Hindlimb muscle (tissue), 1 donor: Measurements from ENCODE around the gene ADAM33. TPM values are rescaled to one million over a fixed set of nuclear protein-coding genes. Genes with fewer than 3 reads are reported as not detected.
A peak's percentile ranks its signal among the peaks of the same experiment; 100 is the strongest.

Source experiments
- DNase-seq: peaks from one replicate; pipeline ENCODE4 v3.0.0-alpha.2; 2013
- polyA plus RNA-seq: library from polyadenylated mRNA; unstranded; fragments of 120-200 nt; gene quantifications from one replicate; pipeline ENCODE4 v1.2.1, GENCODE V29; 2013; ENCODE audit not compliant: insufficient read length

Gene ADAM33, protein sequence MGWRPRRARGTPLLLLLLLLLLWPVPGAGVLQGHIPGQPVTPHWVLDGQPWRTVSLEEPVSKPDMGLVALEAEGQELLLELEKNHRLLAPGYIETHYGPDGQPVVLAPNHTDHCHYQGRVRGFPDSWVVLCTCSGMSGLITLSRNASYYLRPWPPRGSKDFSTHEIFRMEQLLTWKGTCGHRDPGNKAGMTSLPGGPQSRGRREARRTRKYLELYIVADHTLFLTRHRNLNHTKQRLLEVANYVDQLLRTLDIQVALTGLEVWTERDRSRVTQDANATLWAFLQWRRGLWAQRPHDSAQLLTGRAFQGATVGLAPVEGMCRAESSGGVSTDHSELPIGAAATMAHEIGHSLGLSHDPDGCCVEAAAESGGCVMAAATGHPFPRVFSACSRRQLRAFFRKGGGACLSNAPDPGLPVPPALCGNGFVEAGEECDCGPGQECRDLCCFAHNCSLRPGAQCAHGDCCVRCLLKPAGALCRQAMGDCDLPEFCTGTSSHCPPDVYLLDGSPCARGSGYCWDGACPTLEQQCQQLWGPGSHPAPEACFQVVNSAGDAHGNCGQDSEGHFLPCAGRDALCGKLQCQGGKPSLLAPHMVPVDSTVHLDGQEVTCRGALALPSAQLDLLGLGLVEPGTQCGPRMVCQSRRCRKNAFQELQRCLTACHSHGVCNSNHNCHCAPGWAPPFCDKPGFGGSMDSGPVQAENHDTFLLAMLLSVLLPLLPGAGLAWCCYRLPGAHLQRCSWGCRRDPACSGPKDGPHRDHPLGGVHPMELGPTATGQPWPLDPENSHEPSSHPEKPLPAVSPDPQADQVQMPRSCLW
- polyA plus RNA-seq = 61.5 TPM

DNA sequence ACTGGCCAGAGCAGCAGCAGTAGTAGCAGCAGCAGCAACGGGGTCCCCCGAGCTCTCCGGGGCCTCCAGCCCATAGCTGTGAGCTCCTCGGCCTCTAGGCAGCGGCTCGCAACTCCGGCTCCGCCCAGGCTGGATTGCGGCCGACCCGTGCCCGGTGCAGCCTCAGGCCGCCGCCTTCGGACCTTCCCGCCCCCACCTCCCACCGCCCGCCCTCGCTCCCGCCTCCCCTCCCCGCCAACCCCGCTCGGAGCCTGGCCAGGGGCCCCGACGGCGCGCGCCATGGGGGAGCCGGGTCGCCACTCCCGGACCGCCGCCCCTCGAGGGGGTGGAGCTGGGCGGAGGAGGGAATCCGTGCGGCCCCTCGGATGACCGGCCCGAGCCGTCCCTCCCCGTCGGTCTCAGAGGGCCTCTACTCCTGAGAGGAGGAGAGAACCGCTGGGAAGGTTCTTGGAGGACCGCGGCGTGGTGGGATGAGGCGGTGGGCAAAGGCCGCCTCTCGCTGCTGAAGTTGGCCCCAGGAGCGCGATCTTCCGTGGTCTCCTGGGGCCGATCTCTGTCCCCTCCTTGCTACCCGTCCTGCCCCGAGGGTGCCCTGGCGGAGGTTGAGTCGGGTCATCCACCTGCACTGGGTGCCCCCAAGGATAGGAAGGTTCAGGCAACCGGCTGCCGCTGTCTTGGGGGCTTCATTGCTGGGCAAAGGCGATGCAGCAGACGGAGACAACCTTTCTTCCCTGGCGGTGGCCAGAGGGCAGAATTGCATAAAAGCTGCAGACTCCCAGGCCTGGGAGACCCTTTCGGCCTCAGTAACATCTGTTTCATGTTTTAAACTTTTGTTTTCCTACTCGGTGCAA is at the start of gene ADAM33:
Gene ADAM33 (minus strand): TSS at position 80 of the 851 bp plus-strand sequence. CDS start 6 bp downstream, at position 74.
- DNase-seq = no peak

DNA sequence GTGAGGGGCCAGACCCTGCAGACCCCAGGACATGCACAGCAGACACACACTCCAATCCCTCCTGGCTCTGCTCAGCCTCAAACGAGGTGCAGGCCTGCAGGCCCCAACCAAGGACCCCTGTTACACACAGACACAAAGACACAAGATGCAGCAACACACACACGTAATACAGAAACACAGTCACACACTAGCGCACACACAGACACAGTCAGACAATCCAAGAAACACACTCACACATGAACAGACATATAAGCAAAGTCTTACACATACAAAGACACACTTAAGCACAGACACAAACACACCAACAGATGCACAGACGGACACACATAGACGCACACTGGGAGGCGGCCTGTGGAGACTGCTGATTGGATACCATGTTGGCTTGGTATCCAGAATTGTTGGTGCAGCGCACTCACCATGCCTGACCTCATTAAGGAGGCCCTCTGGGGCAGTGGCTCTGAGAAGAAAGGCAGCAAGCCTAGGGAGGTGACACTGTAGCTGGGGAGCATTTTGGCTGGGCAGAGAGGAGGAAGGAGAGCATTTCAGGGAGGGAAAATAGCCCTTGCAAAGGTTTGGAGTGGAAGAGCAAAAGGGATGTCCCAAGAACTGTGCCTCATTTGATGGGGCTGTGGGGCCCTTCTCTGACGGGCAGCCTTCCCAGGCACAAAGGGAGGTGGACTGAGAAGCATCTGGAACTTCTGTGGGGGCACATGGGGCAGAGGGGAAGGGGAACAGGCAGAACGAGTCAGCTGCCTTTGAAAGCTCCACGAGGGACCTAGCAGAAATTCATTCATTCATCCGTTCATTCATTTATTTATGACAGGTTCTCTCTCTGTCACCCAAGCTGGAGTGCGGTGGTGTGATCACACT is 49.2 kb upstream of the ADAM33 start:
- no peak for DNase-seq

GRCh38 chr20:3729811-3730540 is 48.2 kb upstream of the ADAM33 start:
- DNase-seq = no peak

GRCh38 chr20:3729378-3729777 is 47.6 kb upstream of the ADAM33 start:
- DNase-seq = no peak

GRCh38 chr20:3728876-3729275 is 47.1 kb upstream of the ADAM33 start:
- DNase-seq = no peak

DNA sequence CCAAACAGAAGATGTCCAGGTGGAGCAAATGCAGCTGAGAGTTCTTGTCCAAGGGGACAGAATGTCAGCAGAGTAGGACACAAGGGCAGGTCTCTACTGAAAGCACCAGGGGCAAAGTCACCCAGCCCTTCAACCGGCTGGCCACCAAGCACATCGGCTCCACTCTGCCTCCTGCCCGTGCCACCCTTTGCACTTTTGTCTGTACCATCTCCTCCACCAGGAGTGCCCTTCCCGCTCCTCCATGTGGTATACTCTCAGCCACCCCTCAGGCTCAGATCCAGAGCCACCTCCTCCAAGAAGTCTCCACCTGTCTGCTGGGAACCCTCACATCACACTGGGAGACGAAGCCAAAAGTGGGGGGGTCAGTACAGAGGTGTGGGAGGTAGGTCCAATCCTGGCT is 46.5 kb upstream of the ADAM33 start:
- DNase-seq = no peak

GRCh38 chr20:3727401-3728021 is 45.7 kb upstream of the ADAM33 start:
- peak; percentile 32 for DNase-seq

DNA sequence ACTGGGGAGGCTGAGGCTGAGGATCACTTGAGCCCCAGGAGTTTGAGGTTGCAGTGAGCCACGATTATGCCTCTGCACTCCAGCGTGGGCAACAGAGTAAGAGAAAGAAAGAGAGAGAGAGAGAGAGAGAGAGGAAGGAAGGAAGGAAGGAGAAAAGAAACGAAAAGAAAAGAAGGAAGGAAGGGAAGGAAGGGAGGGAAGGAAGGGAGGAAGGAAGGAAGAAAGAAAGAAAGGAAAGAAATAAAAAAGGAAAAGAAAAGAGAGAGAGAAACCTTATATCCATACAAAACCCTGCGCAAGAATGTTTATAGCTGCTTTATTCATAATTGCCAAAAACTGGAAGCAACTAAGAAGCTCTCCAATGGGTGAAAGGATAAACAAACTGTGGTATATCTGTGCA is 42.5 kb upstream of the ADAM33 start:
- no peak for DNase-seq

- DNase-seq = no peak
These were observed 41.5 kb upstream of the ADAM33 start for GRCh38 chr20:3723284-3723683.

DNA sequence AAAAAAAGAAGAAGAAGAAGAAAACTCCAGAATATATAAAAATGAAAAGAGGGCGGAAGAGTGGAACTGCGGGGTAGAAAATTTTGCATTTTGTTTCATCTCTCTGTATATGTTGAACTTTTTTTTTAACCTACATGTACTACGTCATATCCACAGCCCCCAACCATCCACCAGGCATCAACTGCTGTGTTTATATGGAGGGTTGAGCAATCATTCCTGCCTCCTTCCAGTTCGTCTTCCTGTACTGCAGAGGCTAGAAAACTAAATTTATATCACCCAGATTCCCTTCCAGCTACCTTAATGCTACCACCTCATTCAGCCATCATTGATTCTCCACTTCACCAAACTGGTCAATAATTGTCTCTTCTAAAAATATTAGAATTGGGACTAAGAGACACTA is 40.1 kb upstream of the ADAM33 start:
- DNase-seq = no peak

DNA sequence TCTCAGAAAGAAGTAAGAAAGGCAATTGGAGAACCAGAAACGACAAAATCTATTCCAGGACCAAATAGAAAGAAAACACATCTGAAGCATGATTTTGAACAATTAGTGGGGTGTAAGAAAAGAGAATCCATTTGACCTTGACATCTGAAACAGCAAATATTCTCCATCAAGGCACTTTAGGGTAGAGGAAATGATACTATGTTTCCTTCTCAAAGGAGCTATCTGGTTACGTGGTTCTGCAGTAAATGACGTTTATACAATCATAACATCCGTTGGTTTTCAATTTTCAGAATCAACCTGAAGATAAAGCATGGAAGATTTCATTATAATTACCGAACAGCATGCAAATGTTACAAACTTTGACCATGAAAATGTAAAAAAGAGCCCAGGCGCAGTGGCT is 38.8 kb upstream of the ADAM33 start:
- DNase-seq = no peak

- no peak for DNase-seq
These were observed 38.3 kb upstream of the ADAM33 start for GRCh38 chr20:3720068-3720467.

- no peak for DNase-seq
These were observed 37.2 kb upstream of the ADAM33 start for GRCh38 chr20:3719046-3719445.

DNA sequence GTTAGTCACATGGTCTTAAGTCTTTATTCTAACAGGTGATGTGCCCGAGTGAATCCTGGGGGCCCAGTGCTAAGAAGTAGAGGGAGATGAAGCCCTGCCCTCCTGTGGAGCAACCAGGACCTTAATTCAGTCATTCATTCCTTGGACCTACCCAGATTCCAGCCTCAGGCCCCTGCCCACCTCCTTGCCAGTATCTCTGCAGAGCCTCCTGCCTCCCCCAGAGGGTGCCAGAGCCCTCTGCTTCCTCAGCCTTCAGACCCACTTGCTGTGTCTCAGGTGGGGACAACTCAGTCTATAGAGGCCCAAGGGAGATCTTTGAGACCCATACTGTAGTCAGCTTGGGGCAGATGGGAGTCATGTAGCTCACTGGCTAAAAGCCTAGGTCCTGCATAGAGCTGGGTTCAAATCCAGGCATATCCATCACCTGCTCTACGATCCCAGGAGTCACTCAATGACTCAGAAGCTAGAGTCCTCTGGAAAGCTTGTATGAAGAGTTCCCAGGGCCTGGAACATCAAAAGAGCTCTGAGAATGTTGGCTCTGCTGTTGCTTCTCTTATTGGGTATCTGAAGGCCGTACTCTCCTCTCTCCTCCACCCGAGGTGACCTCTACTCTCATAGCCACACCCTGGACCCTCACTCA is 34.5 kb upstream of the ADAM33 start:
- no peak for DNase-seq

DNA sequence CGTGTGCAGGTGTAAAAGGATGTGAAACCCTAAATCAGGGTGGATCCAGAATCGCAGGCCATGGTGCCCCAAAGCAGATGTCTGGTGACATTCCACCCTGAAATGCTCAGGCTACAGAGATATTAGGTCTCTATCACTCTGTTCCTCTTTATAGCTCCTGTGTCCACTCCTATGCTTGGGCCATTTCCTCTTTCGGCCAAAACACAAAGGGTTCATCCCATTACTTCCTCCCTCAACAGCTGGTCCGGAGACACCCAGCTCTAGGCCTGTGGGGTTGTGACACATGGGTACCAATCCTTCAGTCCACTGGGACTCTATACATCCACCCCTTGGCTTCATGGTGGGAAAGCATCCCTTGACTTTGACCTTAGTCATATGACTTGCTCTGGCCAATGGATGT is 32.3 kb upstream of the ADAM33 start:
- no peak for DNase-seq

DNA sequence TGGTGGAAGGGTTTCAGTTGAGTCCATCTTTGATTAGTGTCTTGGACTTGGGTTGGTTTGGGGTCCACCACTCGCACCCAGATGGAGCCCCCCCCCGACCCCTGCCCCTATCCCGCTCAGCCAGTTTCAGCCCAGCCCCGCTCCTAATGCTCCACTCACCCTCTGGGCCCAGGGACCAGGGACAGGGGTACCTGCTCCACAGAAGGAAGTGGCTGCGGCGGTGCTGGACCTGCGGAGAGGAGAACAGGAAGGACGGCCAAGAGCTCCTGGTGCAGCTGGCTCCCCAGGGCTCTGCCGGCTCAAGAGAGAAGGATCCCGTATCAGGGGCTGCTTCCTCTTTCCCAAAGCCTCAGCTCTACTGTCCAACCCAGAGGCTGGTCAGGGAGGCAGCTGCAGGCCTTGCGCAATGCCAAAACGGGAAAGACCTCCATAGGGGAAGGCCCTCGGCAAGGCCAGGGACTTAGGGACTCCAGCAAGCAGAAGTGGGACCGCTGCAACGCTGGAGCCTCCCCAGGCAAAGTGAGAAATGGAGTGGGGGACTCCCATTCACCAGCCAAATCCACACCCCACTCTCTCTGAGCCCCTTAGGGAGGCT is 30.6 kb upstream of the ADAM33 start, which contains the start of gene SIGLEC1:
Gene SIGLEC1 (minus strand): TSS at position 322 of the 595 bp plus-strand sequence. CDS start 5,472 bp downstream, outside the sequence.
- DNase-seq = no peak

DNA sequence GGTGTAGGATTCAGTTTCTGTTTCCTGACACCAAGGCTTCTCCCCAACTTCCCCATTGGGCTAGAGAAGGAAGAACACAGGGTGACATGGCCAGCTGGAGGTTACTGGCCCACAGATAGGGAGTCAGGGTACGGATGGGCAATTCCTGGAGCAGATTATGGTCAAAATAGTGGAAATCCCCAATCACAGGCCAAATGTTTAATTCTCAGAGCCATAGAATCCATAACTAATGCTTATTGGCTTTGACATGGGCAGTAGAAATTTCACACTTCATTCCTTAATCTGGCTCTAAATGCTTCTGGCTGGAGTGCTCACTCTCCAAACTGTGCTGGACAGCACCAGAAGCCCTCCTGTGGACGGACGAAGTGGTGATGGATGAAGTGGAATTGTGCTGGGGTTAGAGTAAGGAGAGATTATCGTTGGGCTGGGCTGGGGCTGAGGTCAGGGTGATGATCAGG is 29.7 kb upstream of the ADAM33 start:
- no peak for DNase-seq

- DNase-seq = peak; percentile 71
These were observed 29.1 kb upstream of the ADAM33 start for GRCh38 chr20:3710703-3711483.
